A172 (cell line): ENCODE data around the gene YIPF7. TPM values are rescaled to one million over a fixed set of nuclear protein-coding genes. Genes with fewer than 3 reads are reported as not detected.
A peak's percentile ranks its signal among the peaks of the same experiment; 100 is the strongest.

Experiments used
- DNase-seq: peaks from one replicate; pipeline ENCODE4 v3.0.0-alpha.2; 2015; ENCODE audit warnings: low spot score
- total RNA-seq: library from RNA; depleted of rRNA; stranded (reverse); fragments of >200 nt; shearing (Covaris generic); gene quantifications from 2 replicates; pipeline ENCODE4 v1.2.3, GENCODE V29; 2014; rRNA removed

YIPF7 gene
- not detected in 2 replicates for total RNA-seq

- no peak for DNase-seq
These were observed at the start of gene YIPF7 for GRCh38 chr4:44651425-44651824. TSS of gene YIPF7 (minus strand) at chr4:44651625. CDS start at chr4:44650100, 1,525 bp downstream.

DNA sequence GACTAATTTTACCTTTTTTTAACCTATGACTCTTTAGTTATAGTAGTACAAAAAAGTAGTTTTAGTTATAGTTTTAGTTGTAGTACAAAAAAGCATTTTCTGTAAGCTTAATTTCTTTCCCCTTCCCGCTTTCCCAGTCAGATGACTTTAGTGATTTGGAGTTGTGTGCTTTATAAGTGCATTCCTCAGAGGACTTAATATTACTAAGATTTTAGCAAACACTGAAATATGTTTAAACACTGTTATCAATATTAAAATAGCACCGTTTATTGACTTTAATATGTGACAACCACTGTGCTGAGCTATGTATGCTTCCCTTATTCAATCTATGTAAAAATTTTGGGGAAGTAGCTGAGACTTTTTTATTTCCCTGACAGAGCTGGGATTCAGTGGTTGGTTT is 49.6 kb upstream of the YIPF7 start:
- no peak for DNase-seq

DNA sequence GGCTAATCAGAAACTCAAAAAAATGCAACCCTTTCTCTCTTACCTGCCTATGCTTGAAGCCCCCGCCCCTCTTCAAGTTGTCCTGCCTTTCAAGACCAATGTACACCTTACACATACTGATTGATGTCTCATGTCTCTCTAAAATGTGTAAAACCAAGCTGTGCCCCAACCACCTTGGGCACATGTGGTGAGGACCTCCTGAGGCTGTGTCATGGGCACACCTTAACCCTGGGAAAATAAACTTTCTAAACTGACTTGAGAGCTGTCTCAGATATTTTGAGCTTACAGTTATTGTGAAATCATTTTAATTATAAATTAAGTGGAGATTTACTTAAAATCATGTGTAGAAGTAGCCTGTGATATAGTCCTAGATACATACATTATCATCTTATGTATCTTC is 49.0 kb upstream of the YIPF7 start:
- DNase-seq = no peak

DNA sequence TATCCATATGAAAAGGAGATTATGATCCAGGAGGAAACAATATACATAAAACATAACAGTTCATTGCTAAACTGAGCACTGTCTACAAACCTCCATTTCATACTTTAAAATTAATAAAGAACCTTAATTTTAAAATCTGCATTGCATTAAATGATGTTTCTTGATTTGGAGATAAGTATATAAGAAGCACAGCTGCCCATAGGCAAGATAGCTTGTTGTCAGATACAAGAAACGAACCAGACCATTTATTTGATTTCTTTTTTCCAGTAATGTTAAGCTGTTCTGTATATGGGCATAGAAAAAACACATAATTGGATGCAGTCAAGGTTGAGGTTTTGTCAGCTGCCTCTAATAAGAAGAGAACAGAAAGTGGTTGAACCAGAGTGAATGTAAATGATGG is 33.2 kb upstream of the YIPF7 start:
- no peak for DNase-seq

DNA sequence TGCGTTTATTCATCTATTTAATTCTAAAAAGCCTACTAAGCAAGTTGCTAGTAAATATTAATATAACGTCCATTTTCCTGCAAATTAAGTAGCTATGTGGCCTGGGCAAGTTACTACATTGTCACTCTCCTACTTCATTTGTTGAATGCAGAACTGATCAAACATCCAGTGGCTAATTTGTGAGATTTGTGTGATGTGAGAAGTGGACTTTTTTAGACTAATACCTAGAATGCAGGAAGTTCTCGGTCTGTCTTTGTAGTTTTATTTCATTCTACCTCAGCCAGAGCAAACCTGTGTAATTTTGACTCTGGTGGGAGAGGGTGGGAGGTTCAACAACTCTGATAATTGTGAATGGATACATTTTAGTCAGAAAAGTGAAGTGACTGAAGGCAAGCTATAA is 27.6 kb upstream of the YIPF7 start:
- DNase-seq = no peak

GRCh38 chr4:44678094-44679041 is 26.9 kb upstream of the YIPF7 start, which contains the start of gene GUF1:
TSS of gene GUF1 (plus strand) at chr4:44678420. CDS start at chr4:44678623, 203 bp downstream.
- peak; percentile 82 for DNase-seq

DNA sequence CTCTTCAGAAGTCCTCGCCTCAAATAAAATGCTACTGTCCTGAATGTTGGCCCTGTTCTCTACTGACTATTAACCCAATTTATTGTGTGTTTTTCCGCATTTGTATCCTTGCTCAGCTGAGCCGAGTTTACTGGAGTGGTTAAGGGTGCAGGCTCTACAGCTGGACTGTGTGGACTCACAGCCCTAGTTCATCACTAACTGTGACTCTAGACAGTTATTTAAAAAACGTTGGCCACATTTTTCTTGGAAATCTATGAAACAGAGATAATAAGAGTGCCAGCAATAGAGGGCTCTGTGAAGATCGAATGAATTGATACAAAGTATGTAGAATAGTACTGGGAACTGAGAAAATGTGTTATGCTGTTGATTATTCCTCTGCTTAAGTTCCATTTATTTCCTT is 23.9 kb upstream of the YIPF7 start:
- no peak for DNase-seq

DNA sequence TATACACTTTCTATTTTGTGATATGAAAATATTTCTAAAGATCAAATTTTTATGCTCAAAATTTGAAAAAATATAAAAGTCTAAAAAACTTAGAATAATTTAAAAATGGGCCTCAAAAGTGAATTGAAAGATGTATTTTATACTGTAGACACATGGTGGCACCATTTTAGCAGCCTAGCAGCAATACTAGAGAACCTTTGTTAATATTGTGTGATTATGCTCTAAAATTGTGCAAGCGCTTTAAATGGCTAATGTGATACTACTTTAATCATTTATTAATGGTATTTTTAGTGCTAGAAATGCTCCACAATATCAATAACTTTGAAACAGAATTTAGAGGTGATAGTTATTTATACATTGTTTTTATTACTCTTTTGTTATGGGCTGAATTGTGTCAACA is 23.0 kb upstream of the YIPF7 start:
- DNase-seq = no peak

DNA sequence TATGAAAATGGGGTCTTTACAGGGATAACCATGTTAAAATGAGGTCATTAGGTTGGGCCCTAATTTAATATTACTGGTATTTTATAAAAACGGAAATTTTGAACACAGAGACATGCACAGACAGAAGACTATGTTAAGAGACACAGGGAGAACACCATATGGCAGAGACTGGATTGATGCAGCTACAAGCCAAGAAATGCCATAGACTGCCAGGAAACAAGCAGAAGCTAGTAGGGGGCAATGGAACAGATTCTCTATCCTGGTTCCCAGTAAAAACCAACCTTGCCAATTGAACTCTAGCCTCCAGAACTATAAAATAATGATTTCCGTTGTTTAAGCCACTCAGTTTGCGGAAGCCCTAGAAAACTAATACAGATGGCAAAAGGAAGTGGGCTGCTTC is 20.2 kb upstream of the YIPF7 start:
- no peak for DNase-seq

DNA sequence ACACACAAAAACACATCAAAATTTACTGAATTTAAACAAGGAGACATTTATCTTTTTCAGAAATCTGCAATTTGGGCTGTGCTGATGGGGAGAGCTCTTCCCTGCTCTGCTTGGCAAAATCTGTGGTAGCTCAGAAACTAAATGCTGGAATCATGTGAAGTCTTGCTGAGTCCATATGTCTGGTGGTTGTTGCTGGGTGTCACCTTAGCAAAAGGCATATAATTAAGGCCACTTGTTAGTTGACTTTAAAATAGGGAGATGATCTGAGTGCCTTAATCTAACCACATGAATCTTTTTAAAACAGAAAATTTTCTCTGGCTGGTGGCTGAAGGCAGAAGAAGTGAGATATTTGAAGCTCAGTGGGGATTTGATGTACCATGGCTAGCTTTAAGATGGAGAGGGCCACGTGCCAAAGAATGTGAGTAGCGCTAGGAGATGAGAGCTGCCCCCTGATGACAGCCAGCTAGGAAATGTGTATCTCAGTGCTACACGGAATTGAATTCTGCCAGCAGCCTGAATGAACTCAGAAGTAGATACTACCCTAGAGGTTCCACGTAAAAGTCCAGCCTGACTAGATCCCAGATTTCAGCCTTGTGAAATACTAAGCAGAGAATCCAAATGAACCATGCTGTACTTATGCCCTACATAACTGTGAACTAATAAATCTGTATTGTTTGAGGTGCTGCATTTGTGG is 19.2 kb upstream of the YIPF7 start:
- DNase-seq = no peak

DNA sequence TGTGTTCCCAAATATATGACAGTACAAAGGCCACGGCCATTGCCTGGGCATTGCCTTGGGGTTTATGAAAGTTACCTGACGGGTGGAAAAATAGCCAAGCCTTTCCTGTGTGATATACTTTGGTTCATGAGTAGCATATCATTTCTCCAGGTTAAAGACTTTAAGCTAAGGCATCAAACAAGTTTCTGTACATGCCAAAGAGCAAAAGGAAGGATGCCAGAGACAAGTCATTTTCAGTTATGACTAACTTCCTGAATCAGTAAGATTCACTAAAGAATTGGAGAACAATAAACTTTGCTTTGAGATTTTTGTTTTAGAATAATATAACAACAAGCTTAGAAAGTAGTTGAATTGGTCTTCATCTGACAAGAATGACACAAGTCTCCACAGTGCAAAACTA is 17.1 kb upstream of the YIPF7 start:
- DNase-seq = no peak

DNA sequence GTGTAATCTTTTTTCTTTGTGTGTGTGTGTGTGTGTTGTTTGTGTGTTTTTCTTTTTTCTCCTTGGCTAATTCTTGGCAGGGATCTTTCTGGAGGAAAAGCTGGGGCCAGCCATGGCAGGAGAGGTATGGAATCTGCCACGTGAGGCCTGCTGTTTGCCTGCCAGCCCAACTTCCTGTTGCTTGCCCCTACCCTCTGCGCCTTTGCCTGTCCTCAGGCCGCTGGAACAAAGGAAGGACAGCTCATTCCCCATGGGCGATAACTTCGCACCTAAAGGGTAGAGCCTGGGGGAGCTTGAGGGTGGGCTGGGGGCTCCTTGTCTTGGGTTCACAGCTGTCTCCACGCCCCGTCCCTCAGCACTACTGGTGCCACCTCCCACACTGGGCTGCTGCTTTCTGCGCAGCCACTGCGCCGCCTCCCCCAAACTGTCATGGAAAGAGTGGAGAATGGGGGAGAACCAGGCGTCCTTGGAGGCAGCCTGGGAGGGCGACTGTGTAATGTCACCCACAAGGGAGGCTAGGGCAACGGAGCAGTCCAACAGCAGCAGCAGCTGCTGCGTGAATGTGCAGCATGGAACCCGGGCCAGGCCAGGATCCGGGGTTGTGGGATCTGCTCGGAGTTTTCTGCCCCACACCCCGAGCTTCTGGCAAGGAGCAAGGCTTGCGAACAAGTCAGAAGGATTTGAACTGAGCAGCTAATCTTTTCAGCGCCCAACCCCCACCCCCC is 12.3 kb upstream of the YIPF7 start:
- no peak for DNase-seq

DNA sequence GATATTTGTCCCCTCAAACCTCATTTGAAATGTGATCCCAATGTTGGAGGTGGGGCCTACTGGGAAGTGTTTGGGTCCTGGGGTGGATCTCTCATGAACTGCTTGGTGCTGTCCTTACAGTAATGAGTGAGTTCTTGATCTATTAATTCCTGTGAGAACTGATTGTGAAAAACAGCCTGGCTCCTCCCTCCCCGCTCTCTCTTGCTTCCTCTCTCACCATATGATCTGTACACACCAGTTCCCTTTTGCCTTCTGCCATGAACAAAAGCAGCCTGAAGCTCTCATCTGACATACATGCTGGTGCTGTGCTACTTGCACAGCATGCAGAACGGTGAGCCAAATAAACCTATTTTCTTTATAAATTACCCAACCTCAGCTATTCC is 11.2 kb upstream of the YIPF7 start:
- DNase-seq = no peak

DNA sequence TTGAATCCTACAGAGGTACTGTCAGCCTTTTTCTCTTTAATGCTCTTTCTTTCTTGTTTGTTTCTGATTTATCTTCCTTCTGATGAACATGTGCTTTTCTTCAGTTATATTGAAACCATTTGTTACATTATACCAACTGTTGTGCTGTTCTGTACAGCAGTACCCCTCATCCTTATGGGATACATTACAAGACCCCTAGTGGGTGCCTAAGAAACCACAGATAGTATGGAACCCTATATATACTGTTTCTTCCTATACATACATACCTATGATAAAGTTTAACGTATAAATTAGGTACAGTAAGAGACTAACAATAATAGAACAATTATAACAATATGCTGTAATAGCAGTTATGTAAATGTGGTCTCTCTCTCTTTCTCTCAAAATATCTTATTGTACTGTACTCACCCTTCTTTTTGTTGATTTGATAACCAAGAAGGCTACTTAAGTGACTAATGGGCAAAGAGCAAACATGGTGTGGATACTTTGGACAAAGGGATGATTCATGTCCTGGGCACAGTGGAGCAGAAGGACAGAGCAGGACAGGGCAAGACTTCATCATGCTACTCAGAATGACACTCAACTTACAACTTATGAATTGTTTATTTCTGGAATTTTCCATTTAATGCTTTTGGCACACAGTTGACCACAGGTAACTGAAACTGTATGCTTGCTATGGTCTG is 10.7 kb upstream of the YIPF7 start:
- no peak for DNase-seq

DNA sequence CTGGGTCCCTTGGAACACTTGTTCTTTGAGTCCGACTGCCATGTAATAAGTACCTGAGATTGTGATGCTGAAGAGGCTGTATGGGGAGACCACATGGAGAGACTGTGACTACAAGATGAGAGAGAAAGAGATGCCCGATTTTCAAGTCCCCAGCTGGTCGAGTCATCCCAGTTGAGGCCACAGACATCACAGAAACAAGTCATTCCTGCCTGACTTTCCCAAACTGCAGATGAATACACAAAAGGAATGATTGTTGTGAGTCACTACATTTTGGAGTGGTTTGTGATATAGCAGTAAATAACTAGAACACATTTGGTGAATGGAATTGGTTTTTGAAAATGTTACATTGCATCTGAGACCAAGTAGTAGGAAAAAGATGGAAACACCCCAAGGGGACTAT is 9.0 kb upstream of the YIPF7 start:
- DNase-seq = no peak

GRCh38 chr4:44652002-44652401 is 577 bp upstream of the YIPF7 start:
- DNase-seq = no peak

- DNase-seq = no peak
These were observed 5.3 kb downstream of the YIPF7 start for GRCh38 chr4:44646151-44646550.

GRCh38 chr4:44638091-44638490 is 13.3 kb downstream of the YIPF7 start:
- no peak for DNase-seq

GRCh38 chr4:44632733-44633132 is 18.7 kb downstream of the YIPF7 start:
- no peak for DNase-seq

GRCh38 chr4:44632089-44632488 is 19.3 kb downstream of the YIPF7 start:
- DNase-seq = no peak

GRCh38 chr4:44629280-44629866 is 22.1 kb downstream of the YIPF7 start:
- DNase-seq = peak; percentile 58
